HepG2 (cell line): ENCODE measurements around the gene TCF3. TPM values are rescaled to one million over a fixed set of nuclear protein-coding genes. Genes with fewer than 3 reads are reported as not detected.

Source experiments
- ATAC-seq: fragments of 200-7000 bp; cut with Tn5 transposase; 3 replicates; pipeline ENCODE4 v1.9.1; 2020; ENCODE audit warnings: mild to moderate bottlenecking, moderate library complexity
- Bru-seq: library from RNA; stranded (reverse); fragments of 400-500 nt; gene quantifications from one replicate; lab custom pipeline; 2021; lab: Mats Ljungman, UMichigan
- BruChase-seq, 2 experiments: library from RNA; stranded (reverse); fragments of 400-500 nt; gene quantifications; one replicate each; lab custom pipeline; 2021; lab: Mats Ljungman, UMichigan
- BruUV-seq: library from RNA; stranded (reverse); fragments of 400-500 nt; replicated peaks from 2 replicates; lab custom pipeline; 2021; lab: Mats Ljungman, UMichigan
- CTCF ChIA-PET: fragments of 300-600 bp; formaldehyde crosslinking; extraction: SDS; loops from one replicate; lab custom pipeline; 2021; ENCODE audit warnings: low total read pairs, inconsistent platforms, low intra/inter-chr PET ratio; lab: Yijun Ruan, JAX
- POLR2A ChIA-PET: fragments of 350-600 bp; sonication (Branson Sonifier 250); formaldehyde crosslinking; loops from one replicate; lab custom pipeline; 2020; ENCODE audit warnings: antibody characterized with exemption, inconsistent platforms; lab: Yijun Ruan, JAX
- DNase-seq: peaks from one replicate; pipeline ENCODE4 v3.0.0-alpha.2; 2015; ENCODE audit warnings: low spot score
- FAIRE-seq: peaks from 3 replicates; lab custom pipeline; 2011; peaks lifted over from hg19 to GRCh38; lab: Jason Lieb, UNC
- H2AFZ ChIP-seq: one replicate; pipeline ENCODE4 v1.6.1; 2011; ENCODE audit warnings: low read length, inconsistent platforms
- H3K27ac ChIP-seq: fragments of 300-600 bp; 3 replicates; pipeline ENCODE4 v1.8.0; 2011; ENCODE audit warnings: mixed run types, mild to moderate bottlenecking, mixed read lengths, low read length, inconsistent platforms; ENCODE audit not compliant: insufficient read depth; ENCODE audit errors: extremely low read length
- H3K27me3 ChIP-seq, 2 experiments: fragments of 200-600 bp in 1 of 2; 2 replicates in 1 of 2; 3 replicates in 1 of 2; pipeline versions ENCODE4 v1.6.0 to v1.8.0; 2011; ENCODE audit warnings: low read length in 2 of 2, mild to moderate bottlenecking in 2 of 2, moderate library complexity in 2 of 2, inconsistent platforms in 1 of 2; ENCODE audit not compliant: insufficient read depth in 2 of 2, control insufficient read depth in 1 of 2
- H3K36me3 ChIP-seq, 2 experiments: fragments of 200-600 bp in 1 of 2; replicated peaks in 1 of 2; 2 replicates in 1 of 2; 3 replicates in 1 of 2; pipeline versions ENCODE4 v1.5.1 to v1.8.0; 2011; ENCODE audit warnings: low read length in 2 of 2, inconsistent platforms in 1 of 2; ENCODE audit not compliant: insufficient read depth in 2 of 2, control insufficient read depth in 1 of 2
- H3K4me1 ChIP-seq: 2 replicates; pipeline ENCODE4 v1.5.1; 2012; ENCODE audit warnings: low read length, inconsistent platforms; ENCODE audit not compliant: insufficient read depth
- H3K4me2 ChIP-seq: 2 replicates; pipeline ENCODE4 v1.6.0; 2011; ENCODE audit warnings: low read depth, low read length, inconsistent platforms
- H3K4me3 ChIP-seq, 3 experiments: fragments of 200-600 bp in 1 of 3; sonication (generic), shearing (Covaris generic) in 1 of 3; replicated peaks in 1 of 3; 2 replicates each; pipeline ENCODE4 v1.5.1; 2011 to 2016; ENCODE audit warnings: low read length in 3 of 3, inconsistent platforms in 2 of 3, low read depth in 2 of 3, mild to moderate bottlenecking in 2 of 3, control low read depth in 1 of 3, mixed read lengths in 1 of 3; ENCODE audit not compliant: insufficient read depth in 1 of 3
- H3K79me2 ChIP-seq: one replicate; pipeline ENCODE4 v1.6.1; 2011; ENCODE audit warnings: low read length, inconsistent platforms; ENCODE audit not compliant: insufficient read depth
- H3K9ac ChIP-seq: 2 replicates; pipeline ENCODE4 v1.6.0; 2011; ENCODE audit warnings: mild to moderate bottlenecking, low read depth, low read length, inconsistent platforms; ENCODE audit not compliant: insufficient read depth
- H3K9me3 ChIP-seq: 2 replicates; pipeline ENCODE4 v1.5.1; 2012; ENCODE audit warnings: mild to moderate bottlenecking, low read length
- H4K20me1 ChIP-seq: 2 replicates; pipeline ENCODE4 v1.6.0; 2011; ENCODE audit warnings: inconsistent platforms, mild to moderate bottlenecking, low read length, moderate library complexity; ENCODE audit not compliant: insufficient read depth
- MXD3 ChIP-seq: IDR thresholded peaks from 2 replicates; pipeline ENCODE4 v1.6.1; 2016; ENCODE audit warnings: mild to moderate bottlenecking, missing biosample characterization, missing genetic modification reagents
- NAIF1 ChIP-seq: sonication (generic); formaldehyde crosslinking; IDR thresholded peaks from 2 replicates; pipeline ENCODE4 v1.5.0; 2020; ENCODE audit warnings: mild to moderate bottlenecking, missing genetic modification reagents, borderline replicate concordance
- REST ChIP-seq, 2 experiments: IDR thresholded peaks; 2 replicates each; pipeline ENCODE4 v1.6.1; 2011 to 2012; ENCODE audit warnings: low read length in 2 of 2, borderline replicate concordance in 1 of 2, low read depth in 1 of 2, mild to moderate bottlenecking in 1 of 2, moderate library complexity in 1 of 2
- THAP9 ChIP-seq: sonication (generic); formaldehyde crosslinking; IDR thresholded peaks from 2 replicates; pipeline ENCODE4; 2020; ENCODE audit warnings: missing genetic modification reagents, mild to moderate bottlenecking, borderline replicate concordance
- U2AF2 ChIP-seq: fragments of 200-400 bp; formaldehyde crosslinking; IDR thresholded peaks from 2 replicates; pipeline ENCODE4 v1.6.1; 2017; ENCODE audit warnings: low read depth, mild to moderate bottlenecking, low read length
- ZNF652 ChIP-seq: IDR thresholded peaks from 2 replicates; pipeline ENCODE4 v1.6.1; 2016; ENCODE audit warnings: low read depth, borderline replicate concordance
- ZNF772 ChIP-seq: sonication (generic); formaldehyde crosslinking; IDR thresholded peaks from 2 replicates; pipeline ENCODE4 v1.5.0; 2020; ENCODE audit warnings: mild to moderate bottlenecking, missing genetic modification reagents
- ZNF777 ChIP-seq: sonication (generic); formaldehyde crosslinking; IDR thresholded peaks from 2 replicates; pipeline ENCODE4 v1.4.0; 2020; ENCODE audit warnings: missing genetic modification reagents
- WGBS: methylation state at CpG from one replicate; pipeline ENCODE4 v1.1.6; 2017; ENCODE audit warnings: low lambda C conversion rate; 5-methylcytosine and 5-hydroxymethylcytosine counted together
- in situ Hi-C: cut with HindIII; loops from 2 replicates; pipeline ENCODE4 v1.10.0; 2017; ENCODE audit warnings: low pct_unique_long_range_greater_than_20kb; ENCODE audit not compliant: extremely low pct_ligation_motif_present
- intact Hi-C: fragments of 100-400 bp; cut with micrococcal nuclease; formaldehyde crosslinking; loops from one replicate; pipeline ENCODE4 v1.10.0; 2022; ENCODE audit not compliant: unreplicated experiment
- long read RNA-seq, 2 experiments: library from RNA in 1 of 2; library from polyadenylated mRNA in 1 of 2; stranded (forward) in 1 of 2; unstranded in 1 of 2; transcript quantifications; one replicate each; pipeline ENCODE4 v2.0.0, GENCODE V29; 2019 to 2022
- polyA minus RNA-seq, 3 experiments: library from RNA; depleted of rRNA, polyadenylated mRNA; stranded (reverse); fragments of >200 nt; gene quantifications; 2 replicates each; pipeline ENCODE4 v1.2.3, GENCODE V29; 2011; ENCODE audit warnings: low replicate concordance in 1 of 3
- polyA plus RNA-seq, 8 experiments: library from polyadenylated mRNA; depleted of rRNA in 3 of 8; stranded (reverse) in 7 of 8; unstranded in 1 of 8; fragments of >200 nt; fragmentation: Illumina TruSeq in 4 of 8; extraction: Trizol in 4 of 8; gene quantifications; 2 replicates each; pipeline versions ENCODE4 v1.2.1 to v1.2.3, GENCODE V29; 2011 to 2016; ENCODE audit warnings: low read depth in 4 of 8, missing spikeins in 1 of 8, mixed read lengths in 1 of 8; ENCODE audit not compliant: insufficient read depth in 1 of 8
- total RNA-seq, 5 experiments: library from RNA; depleted of rRNA; stranded (reverse); fragments of >200 nt; fragmentation: Illumina TruSeq; extraction: Trizol; gene quantifications; 2 replicates each; pipeline ENCODE4 v1.2.3, GENCODE V29; 2016; ENCODE audit warnings: low read depth in 1 of 5

The TCF3 gene
- total RNA-seq (2016; rRNA removed; fragmentation: Illumina TruSeq; extraction: Trizol) (38.0 and 53.2 TPM in 2 replicates), polyA plus RNA-seq (2011; rRNA removed) (51.4 and 52.0 TPM in 2 replicates), polyA minus RNA-seq (2011; rRNA and poly(A)+ RNA removed; ENCODE audit: low replicate concordance) (55.1 and 105 TPM in 2 replicates), Bru-seq, nascent RNA (percentile 57 among the genes with signal in this experiment), BruChase-seq, experiment 1, labeled RNA remaining after a 6-hour chase (percentile 77 among the genes with signal in this experiment), BruChase-seq, experiment 2, labeled RNA remaining after a 2-hour chase (percentile 70 among the genes with signal in this experiment)
- total RNA-seq (2016; cell fraction: cytosol; rRNA removed; fragmentation: Illumina TruSeq; extraction: Trizol; ENCODE audit: low read depth) = 24.5 and 28.5 TPM in 2 replicates
- 29.0 and 50.0 TPM in 2 replicates for total RNA-seq (2016; cell fraction: insoluble cytoplasmic fraction; rRNA removed; fragmentation: Illumina TruSeq; extraction: Trizol)
- total RNA-seq (2016; cell fraction: membrane; rRNA removed; fragmentation: Illumina TruSeq; extraction: Trizol) = 81.6 and 83.0 TPM in 2 replicates
- total RNA-seq (2016; cell fraction: nucleus; rRNA removed; fragmentation: Illumina TruSeq; extraction: Trizol) = 28.3 and 35.7 TPM in 2 replicates
- 39.6 and 81.0 TPM in 2 replicates for polyA plus RNA-seq (2011; cell fraction: cytosol; rRNA removed)
- 168 and 260 TPM in 2 replicates for polyA plus RNA-seq (2011; cell fraction: nucleus; rRNA removed)
- polyA plus RNA-seq (2012) = 51.8 and 53.9 TPM in 2 replicates
- polyA plus RNA-seq (2016; cell fraction: cytosol; fragmentation: Illumina TruSeq; extraction: Trizol; ENCODE audit: low read depth) = 65.0 and 68.6 TPM in 2 replicates
- polyA plus RNA-seq (2016; cell fraction: insoluble cytoplasmic fraction; fragmentation: Illumina TruSeq; extraction: Trizol; ENCODE audit: low read depth) = 77.8 and 91.9 TPM in 2 replicates
- 123 and 140 TPM in 2 replicates for polyA plus RNA-seq (2016; cell fraction: membrane; fragmentation: Illumina TruSeq; extraction: Trizol; ENCODE audit: low read depth)
- polyA plus RNA-seq (2016; cell fraction: nucleus; fragmentation: Illumina TruSeq; extraction: Trizol; ENCODE audit: insufficient read depth, low read depth) = 119 and 120 TPM in 2 replicates
- polyA minus RNA-seq (2011; cell fraction: cytosol; rRNA and poly(A)+ RNA removed) = 44.3 and 47.1 TPM in 2 replicates
- 17.8 and 22.5 TPM in 2 replicates for polyA minus RNA-seq (2011; cell fraction: nucleus; rRNA and poly(A)+ RNA removed)
- long read RNA-seq, experiment 1, full-length matches to known transcripts = 1 of 22 reads
- long read RNA-seq, experiment 1, partial matches to known transcripts = 10 of 22 reads
- long read RNA-seq, experiment 1, other reads (novel, unspliced or antisense) = 11 of 22 reads
- long read RNA-seq, experiment 2, full-length matches to known transcripts = 9 of 181 reads
- long read RNA-seq, experiment 2, partial matches to known transcripts = 57 of 181 reads
- long read RNA-seq, experiment 2, other reads (novel, unspliced or antisense) = 115 of 181 reads

GRCh38 chr19:1652471-1653299 lies at the start of gene TCF3:
Gene TCF3 (minus strand): TSS chr19:1652615. CDS start chr19:1650248, 2,367 bp downstream.
- ChIA-PET POLR2A (interaction anchor here (0.8 kb wide), 1 partner anchor 47 kb away, joined by 4 read pairs; the partner anchor contains the start of gene UQCR11), CTCF (no interaction called here)
- intact Hi-C loops = loop anchor here (5.0 kb wide), 1 partner anchor 45 kb away; the partner anchor contains the start of gene UQCR11
- H3K27ac ChIP-seq = peak within 1 kb of the TSS; percentile 97
- H3K4me3 ChIP-seq = peak within 1 kb of the TSS; percentile 77 to 85 (median 80)
- peak within 1 kb of the TSS; percentile 99 for H3K9ac ChIP-seq
- peak within 1 kb of the TSS; percentile 91 for H3K4me2 ChIP-seq
- WGBS = 1% methylated on average over 15 of the region's 107 CpGs
- peak; percentile 91 for FAIRE-seq
- peak within 1 kb of the TSS; percentile 90 for H2AFZ ChIP-seq
- H3K4me1 ChIP-seq = peaks cover 38% of the 10 kb centered on the region
- peak; percentile 96 for DNase-seq
- H3K79me2 ChIP-seq = peaks cover 15% of the 10 kb centered on the region
- no peaks in the 10 kb centered on the region for H4K20me1 ChIP-seq
- in situ Hi-C loops = no loop called here
- BruUV-seq = no TSS peak
- no peaks in the 10 kb centered on the region for H3K9me3 ChIP-seq
- H3K27me3 ChIP-seq = peaks cover 4 to 29% of the 10 kb centered on the region in 2 experiments; a peak in 3 of 5 replicates
- H3K36me3 ChIP-seq = peaks cover 0 to 17% of the 10 kb centered on the region in 2 experiments; a peak in 4 of 5 replicates
- ATAC-seq = peak; percentile 79
- TF ChIP-seq NAIF1 = 0 out of 2 replicates have a peak, but pooled peaks have one; percentile 61
- no peak for TF ChIP-seq U2AF2
- 0 out of 2 replicates have a peak, but pooled peaks have one; percentile 52 for TF ChIP-seq THAP9 (CRISPR knock-in tag)
- TF ChIP-seq ZNF652 (CRISPR knock-in tag) = no peak
- TF ChIP-seq MXD3 (CRISPR knock-in tag) = peak; percentile 75; the same call in 1 of the 2 replicates
- TF ChIP-seq REST (IDR thresholded peaks at IDR 0.05; ENCODE audit: borderline replicate concordance in 1 of 2, low read depth in 1 of 2, low read length in 2 of 2) = no peak
- 0 out of 2 replicates have a peak, but pooled peaks have one; percentile 2 for TF ChIP-seq ZNF772
- peak; percentile 67; the same call in 1 of the 2 replicates for TF ChIP-seq ZNF777
